Panc1 (cell line): ENCODE data around the gene TMEM151B.

ENCODE experiments used
- TF ChIP-seq, protein P1 (sequence below): fragments of 450-650 bp; IDR thresholded peaks from 2 replicates; pipeline ENCODE4 v1.5.1; 2017; ENCODE audit warnings: mild to moderate bottlenecking
- TF ChIP-seq, protein P2 (sequence below), 2 experiments: IDR thresholded peaks; 2 replicates each; pipeline ENCODE4 v1.6.1; 2011 to 2012; ENCODE audit warnings: low read depth in 2 of 2, control low read depth in 1 of 2, low read length in 1 of 2, mild to moderate bottlenecking in 1 of 2, moderate library complexity in 1 of 2; ENCODE audit not compliant: insufficient read depth in 1 of 2

DNA sequence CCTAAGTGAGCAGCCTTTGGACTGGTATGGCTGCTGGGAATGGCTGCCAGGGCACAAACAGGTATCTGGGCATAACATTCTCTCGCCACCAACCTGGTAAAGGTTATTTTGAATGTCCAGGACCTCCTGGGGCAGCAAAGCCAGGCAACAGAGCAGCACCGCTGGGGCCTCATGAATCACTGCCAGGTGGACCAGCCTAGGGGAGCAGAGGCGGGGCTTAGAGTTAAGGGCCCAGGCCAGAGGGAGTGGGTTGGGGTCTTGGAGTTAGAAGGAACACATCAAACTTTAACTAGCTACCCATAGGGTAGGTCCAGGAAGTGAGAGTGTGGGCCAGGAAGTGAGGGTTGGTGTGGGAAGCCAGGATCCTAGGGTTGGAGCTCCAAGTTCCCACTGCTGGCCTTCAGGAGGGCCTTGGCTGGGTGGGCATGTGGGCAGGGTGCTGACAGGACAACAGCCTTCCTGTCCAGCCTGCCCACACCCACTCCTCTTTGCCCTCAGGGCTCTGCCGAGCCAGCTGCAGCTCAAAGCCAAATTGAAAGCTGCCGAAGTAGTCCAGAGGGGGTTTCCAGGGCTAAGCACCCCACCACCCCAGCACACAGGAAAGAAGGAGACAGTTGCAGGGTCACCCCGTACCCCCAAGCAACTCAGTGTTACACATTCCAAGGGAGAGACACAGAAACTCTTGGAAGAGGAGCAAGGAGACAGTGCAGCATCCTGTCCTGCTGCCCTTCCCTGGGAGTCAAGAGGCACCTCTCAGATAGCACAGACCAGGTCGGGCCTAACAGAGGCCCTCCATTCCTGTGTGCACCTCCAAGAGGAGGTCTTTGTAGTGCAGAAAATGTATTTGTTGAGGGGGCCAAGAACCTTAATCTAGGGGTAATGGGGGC, 7.5 kb upstream of the TMEM151B start:
- TF ChIP-seq, protein P1, sequence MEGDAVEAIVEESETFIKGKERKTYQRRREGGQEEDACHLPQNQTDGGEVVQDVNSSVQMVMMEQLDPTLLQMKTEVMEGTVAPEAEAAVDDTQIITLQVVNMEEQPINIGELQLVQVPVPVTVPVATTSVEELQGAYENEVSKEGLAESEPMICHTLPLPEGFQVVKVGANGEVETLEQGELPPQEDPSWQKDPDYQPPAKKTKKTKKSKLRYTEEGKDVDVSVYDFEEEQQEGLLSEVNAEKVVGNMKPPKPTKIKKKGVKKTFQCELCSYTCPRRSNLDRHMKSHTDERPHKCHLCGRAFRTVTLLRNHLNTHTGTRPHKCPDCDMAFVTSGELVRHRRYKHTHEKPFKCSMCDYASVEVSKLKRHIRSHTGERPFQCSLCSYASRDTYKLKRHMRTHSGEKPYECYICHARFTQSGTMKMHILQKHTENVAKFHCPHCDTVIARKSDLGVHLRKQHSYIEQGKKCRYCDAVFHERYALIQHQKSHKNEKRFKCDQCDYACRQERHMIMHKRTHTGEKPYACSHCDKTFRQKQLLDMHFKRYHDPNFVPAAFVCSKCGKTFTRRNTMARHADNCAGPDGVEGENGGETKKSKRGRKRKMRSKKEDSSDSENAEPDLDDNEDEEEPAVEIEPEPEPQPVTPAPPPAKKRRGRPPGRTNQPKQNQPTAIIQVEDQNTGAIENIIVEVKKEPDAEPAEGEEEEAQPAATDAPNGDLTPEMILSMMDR: no peak
- TF ChIP-seq, protein P2, sequence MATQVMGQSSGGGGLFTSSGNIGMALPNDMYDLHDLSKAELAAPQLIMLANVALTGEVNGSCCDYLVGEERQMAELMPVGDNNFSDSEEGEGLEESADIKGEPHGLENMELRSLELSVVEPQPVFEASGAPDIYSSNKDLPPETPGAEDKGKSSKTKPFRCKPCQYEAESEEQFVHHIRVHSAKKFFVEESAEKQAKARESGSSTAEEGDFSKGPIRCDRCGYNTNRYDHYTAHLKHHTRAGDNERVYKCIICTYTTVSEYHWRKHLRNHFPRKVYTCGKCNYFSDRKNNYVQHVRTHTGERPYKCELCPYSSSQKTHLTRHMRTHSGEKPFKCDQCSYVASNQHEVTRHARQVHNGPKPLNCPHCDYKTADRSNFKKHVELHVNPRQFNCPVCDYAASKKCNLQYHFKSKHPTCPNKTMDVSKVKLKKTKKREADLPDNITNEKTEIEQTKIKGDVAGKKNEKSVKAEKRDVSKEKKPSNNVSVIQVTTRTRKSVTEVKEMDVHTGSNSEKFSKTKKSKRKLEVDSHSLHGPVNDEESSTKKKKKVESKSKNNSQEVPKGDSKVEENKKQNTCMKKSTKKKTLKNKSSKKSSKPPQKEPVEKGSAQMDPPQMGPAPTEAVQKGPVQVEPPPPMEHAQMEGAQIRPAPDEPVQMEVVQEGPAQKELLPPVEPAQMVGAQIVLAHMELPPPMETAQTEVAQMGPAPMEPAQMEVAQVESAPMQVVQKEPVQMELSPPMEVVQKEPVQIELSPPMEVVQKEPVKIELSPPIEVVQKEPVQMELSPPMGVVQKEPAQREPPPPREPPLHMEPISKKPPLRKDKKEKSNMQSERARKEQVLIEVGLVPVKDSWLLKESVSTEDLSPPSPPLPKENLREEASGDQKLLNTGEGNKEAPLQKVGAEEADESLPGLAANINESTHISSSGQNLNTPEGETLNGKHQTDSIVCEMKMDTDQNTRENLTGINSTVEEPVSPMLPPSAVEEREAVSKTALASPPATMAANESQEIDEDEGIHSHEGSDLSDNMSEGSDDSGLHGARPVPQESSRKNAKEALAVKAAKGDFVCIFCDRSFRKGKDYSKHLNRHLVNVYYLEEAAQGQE (IDR thresholded peaks at IDR 0.05; ENCODE audit: insufficient read depth in 1 of 2, low read depth in 2 of 2, low read length in 1 of 2): no peak
